Fibroblast of gingiva (primary cell): ENCODE data around the gene CSNK2A1.
"Not testable (repeated sequence)": the region's sequence is repeated elsewhere in the genome, so short reads cannot be mapped to it uniquely, and the experiment has no call there.

Experiments used
- DNase-seq: peaks from one replicate; pipeline ENCODE4 v3.0.0-alpha.2; 2011; ENCODE audit warnings: low read depth

Gene CSNK2A1

DNA sequence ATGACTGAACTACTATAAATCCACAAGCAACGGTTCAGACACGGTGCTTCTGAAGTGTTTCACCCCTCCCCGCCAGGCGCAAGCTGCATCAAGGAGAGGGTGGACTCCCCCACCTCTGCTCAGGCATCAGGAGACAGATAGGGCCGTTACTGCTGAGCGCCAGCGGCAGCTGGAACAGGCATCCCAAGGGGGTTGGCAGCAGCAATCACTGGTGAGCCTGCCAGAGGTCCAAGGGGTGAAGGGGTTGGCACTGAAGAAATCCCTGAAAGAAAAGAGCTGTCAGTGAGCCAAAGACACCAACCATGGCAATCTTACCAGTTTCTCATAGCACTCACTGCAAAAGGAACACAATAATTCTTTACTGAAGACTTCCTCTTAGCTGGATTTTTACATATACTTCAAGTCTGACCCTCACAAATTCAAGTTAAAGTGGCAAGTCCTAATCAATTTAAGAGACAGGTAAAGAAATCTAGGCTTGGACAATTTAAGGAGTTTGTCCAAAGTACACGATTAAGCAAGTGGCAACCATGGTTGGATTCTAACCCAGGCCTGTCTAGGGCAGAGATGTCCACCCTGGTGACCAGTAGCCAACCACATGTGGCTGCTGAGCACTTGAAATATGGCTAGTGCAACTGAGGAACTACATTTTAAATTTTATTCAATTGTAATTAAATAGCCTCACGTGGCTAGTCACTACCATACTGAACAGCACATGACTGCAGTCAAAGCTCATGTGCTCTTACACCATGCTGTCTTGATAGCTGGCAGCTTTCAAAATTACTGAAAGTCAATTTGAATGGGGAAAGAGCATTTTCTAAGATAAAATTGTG, 59.6 kb downstream of the CSNK2A1 start:
- no peak for DNase-seq

DNA sequence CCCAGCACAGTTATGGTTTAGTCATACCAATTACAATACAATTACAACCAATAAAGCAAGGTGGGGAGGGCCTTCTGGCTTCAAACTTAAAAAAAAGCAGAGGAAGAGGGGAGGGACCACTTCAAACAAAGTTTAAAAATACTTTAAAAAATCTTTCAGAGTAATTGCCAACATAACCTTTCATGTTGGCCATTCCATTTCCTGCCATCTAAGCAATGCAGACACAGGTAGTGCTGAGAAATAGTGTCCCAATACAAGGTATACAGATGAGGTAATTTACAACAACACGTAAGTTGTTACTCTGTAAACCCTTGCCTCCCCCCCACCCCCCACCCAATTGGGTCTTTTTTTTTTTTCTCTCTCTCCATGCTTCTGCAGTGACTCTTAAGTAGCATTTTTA, 62.4 kb downstream of the CSNK2A1 start:
- no peak for DNase-seq

DNA sequence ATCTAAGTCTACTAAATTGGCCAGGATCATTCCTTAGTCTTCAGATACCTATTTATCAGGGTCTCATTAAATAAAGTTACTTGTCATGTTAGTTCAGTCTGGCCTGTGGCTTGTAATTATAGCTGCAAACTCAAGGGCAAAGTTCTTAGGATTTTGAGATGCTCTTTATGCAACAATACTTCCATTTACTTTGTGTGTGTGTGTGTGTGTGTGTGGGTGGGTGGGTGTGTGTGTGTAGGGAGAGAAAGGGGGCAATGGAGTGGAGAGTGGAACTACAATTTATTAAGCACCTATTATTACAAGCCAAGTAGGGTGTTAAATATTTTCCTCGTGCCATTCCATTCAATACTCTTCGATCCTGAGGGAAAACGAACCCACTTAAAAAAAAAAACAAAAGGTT, 63.5 kb downstream of the CSNK2A1 start:
- DNase-seq = no peak

DNA sequence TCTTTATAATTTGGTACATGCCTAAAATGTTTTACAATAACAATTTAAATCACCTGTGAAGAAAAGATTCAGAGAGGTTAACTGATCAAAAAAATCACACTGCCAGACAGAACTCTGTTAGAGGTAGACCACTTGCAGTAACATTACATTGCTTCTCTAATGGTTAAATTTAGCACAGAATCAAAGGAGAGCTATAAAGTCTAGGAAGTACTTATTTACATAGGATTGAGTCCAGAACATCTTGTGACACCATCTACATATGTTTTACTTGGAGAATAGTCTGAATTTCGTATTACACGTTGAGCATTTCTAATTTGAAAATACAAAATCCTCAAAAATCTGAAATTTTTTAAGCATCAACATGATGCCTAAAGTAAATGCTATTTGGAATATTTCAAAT, 64.1 kb downstream of the CSNK2A1 start:
- peak; percentile 38 for DNase-seq

DNA sequence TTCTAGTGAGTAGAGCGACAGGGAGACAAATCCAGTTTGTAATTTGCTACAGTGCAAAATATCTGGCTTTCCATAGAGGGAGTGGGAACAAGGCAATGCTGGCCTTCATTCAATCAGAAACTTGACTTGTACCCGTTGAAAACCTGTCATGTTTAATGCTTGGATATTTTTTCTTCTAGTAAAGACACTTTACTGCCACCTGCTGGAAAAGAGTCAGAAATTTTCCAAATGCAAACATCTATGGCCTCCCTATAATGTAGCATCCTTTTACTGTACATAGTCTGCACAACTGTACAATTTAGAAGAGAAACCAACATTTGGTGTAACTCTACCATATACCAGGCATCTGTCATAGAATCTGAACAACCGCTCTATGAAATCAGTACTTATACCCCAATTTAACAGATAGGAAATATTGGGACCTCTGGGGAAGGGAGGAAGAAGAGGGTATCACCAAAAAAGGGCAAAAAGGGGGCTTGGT, 64.6 kb downstream of the CSNK2A1 start:
- peak; percentile 41 for DNase-seq

DNA sequence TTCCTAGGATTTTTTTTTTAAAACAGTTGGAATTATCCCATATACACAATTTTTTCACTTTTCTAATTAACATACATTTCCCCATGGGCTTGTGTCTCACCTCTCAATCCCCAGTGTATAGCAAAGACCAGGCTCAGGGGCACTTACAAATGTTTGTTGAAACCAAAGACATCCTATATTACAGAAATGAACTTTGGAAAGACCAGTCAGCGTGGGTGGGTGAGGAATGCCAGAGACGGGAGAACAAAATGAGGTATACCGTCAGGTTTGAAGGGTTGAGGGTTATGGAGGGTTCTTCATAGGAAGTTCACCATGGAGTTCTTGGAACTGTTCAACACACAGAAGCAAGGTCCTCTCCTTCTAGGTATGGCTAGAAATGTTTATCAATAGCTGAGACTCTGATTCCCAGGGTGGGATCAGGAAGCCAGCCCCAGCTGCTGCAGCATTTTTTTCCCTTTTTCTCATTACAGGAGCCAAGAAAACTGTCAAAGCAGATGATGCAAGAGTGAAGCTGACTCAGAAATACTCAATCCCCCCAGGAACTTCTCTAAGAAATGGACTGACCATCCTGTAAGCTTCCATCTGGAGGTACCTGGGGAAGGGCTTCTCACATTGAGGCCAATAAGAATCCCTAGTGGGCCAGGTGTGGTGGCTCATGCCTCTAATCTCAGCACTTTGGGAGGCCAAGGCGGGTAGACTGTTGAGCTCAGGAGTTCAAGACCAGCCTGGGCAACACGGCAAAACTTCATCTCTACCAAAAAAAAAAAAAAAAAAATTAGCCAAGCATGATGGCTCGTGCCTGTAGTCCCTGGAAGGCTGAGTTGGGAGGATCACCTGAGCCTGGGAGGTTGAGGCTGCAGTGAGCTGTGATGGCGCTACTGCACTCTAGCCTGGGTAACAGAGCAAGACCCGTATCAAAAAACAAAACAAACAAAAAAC, 65.3 kb downstream of the CSNK2A1 start:
- DNase-seq = peak; percentile 40

DNA sequence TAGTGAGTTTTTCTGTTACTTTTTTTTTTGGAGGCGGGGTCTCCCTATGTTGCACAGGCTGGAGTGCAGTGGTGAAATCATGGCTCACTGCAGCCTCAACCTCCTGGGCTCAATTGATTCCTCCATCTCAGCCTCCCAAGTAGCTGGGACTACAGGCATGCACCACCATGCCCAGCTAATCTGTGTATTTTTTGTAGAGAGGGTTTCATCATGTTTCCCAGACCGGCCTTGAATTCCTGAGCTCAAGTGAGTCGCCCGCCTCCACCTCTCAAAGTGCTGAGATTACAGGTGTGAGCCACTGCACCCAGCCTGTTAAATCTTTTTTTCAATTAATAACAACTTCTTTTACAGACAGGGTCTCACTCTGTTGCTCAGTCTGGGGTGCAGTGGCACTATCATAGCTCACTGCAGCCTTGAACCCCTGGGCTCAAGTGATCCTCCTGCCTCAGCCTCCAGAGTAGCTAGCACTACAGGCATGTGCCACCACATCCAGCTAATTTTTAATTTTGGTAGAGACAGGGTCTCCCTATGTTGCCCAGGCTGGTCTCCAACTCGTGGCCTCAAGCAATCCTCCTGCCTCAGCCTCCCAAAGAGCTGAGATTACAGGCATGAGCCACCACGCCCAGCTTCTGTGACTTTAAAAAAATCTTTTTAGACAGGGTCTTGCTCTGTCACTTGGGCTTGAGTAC, 66.9 kb downstream of the CSNK2A1 start:
- not testable (repeated sequence) for DNase-seq

DNA sequence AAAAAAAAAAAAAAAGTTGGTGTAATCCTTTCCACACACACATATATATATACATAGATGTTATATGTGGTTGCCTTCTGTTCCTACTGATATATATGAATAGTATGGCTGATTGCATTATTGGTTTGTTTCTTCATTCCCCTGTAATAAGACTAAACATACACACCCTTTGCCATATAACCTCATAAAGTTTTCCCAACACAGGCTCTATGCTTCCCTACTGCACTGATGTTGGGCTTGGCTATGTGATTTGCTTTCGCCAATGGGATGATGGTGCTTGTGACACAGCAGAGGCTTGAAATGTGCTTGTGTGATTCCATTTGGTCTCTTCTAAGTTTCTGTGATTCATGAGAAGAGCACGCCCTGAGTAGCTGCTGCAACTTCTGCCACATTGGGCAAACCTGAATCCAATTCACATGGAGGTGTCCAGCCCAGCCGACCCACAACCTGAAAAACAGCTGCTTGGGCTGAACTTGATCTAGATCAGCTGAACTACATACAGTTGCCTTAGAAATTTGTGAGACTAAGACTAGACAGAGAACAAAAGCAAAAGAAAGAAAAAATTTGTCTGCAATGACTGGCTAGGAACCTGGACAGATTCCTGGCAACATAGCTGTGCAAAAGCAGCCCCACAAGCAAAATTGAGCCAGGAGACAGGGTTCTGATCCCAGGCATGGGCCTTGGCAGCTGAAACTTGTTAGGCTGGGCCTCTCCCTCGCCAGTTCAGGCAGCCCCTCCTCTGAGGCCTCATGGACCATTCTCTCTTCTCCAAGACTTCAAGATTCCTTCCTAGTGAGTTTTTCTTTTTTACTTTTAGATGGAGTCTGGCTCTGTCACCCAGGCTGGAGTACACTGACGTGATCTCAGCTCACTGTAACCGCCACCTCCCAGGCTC, 67.9 kb downstream of the CSNK2A1 start:
- peak; percentile 12 for DNase-seq

DNA sequence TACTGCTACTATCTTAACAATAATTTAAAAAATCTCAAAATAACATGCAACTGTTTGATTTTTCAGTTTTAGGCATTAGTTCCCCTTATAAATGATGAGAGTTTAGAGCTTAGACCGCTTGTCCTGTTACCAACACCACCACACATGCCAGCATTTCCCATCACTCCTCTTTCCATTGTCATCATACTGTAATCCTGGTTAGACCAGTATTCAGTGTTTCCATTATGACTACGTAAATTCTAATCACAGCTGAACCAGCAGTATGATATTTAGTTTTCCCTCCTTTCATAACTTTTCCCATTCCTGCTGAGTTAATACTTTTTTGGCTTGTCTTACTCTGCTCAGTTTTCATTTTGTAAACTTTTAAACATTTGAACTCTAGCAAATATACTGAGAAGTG, 69.0 kb downstream of the CSNK2A1 start:
- peak; percentile 53 for DNase-seq

DNA sequence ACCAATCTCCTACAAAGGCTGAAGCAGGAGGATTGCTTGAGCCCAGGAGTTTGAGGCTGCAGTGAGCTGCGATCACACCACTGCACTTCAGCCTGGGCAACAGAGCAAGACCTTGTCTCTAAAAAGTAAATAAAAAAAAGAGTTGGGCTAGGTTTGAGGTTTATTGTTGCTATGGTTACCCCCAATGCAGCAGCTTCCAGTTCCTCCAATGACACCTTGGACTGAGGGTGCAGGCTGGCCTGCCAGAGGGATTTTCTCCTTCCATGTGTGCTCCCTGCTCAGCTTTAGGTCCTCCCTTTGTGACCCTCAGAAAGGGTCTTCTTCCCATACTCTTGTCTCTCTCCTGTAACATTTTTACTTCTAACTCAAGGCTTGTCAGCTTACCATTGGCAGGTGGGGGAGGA, 70.7 kb downstream of the CSNK2A1 start:
- DNase-seq = no peak

DNA sequence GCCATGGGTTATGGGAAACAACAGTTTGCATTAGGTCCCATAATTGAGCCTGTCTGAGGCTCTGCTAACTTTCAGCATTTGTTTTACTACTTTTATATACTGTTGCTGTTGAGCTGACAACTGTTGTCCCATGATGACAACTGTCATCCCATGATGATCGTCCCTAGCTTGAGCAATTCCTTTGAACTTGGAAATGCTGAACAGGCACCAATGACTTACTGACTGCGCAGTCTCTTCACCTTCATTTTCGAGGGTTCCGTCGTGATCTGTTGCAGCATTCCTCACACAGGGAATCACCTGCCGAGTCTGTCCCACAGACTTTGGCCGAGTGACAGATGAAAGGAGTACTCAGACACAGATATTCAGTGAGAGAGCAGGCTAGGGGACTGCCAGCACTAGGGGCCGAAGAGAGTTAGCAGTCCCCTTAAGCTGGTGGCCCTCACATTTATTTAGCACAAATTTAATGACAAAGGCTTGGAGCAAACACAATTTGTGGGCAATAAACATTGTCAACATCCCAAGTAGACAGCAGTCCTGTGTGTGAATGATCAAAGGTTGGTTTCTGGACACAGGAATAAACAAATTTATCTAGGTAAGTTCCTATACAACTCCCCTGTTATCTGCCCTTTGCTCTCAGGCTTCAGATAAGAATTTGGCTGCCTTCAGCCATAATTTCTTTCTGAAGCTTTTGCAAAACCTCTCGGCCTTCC, 71.3 kb downstream of the CSNK2A1 start:
- no peak for DNase-seq

DNA sequence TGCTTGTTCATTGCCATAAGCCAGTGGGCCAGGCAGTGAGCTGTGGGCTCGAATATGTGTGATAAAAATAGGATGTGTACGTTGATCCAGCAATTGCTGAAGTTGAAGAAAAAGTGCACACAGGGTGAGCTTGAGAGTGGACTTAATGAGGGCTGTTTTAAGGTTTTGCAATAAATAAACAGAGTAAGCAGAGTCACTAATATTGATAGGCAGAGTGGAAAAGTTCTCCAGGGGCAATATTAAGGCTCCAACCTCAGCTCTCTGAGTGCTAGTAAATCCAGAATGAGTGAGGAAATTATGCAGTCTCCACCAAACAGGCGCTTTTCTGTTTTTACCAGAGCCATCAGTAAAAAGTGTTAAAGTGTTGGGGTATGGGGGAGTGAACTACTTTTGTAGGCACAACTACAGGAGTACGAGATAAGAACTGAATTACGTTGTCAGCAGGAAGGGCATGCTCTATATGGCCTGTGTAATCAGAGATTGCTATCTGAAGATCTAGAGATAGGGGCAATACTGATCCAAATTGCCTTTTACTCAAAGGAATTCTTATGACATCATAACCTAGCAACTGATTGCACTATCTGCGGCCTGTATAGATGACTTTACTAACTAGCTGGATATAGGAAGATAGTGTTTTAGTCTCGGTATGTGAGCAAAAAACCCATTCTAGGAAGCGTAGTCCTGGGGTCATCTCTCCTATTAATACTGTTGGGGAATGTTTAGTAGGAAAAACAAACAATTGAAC, 73.7 kb downstream of the CSNK2A1 start:
- DNase-seq = no peak

DNA sequence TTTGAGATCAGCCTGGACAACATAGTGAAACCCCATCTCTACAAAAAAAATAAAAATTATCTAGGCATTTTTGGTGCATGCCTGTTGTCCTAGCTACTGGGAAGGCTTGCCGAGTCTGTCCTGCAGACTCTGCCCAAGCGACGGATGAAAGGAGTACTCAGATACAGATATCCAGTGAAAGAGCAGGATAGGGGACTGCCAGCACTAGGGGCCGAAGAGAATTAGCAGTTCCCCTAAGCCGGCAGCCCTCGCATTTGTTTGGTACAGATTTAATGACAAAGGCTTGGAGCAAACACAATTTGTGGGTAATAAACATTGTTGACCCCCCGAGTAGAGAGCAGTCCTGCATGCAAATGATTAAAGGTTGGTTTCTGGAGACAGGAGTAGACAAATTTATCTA, 75.8 kb downstream of the CSNK2A1 start:
- no peak for DNase-seq

DNA sequence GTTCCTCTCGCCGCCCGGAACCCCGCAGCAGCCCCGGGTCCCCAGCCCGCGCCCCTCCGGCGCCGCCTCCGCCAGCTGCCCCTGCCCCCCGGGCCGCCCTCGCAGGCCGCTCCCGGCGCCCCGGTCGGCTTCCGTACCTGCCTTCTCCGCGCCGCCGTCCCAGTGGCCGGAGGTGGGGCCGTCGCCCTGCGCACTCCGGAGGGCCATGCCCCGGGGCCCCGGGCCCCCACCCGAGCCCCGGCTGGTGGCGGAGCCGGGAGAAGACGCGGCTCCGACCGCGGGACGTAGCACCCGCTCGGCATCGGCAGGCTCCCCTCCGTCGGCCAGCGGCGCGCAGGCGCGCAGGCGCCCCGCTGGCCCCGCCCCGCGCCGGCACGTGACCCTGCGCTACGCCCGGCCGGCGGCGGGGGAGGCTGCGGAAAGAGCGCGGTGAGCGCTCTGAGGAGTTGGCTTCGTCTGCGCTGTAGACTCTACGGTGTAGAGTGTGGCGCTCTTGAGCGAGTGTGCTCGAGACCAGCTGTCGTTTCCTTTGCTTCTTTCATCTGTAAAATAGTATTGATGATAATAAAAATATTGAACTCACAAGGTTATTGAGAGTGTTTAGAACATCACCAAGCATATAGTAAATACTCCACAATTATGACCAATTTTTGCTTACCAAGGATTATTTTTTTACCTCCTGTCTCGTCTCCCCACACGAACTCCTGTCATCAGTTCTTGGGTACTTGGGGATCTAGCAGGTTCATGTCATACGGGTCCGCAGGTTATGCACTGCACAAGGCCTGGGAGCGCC, 81.2 kb downstream of the CSNK2A1 start, which contains the start of gene TBC1D20:
TSS of gene TBC1D20 (minus strand) at position 335 of the 793 bp plus-strand sequence. CDS start at position 207, 128 bp downstream.
- peak; percentile 79 for DNase-seq

DNA sequence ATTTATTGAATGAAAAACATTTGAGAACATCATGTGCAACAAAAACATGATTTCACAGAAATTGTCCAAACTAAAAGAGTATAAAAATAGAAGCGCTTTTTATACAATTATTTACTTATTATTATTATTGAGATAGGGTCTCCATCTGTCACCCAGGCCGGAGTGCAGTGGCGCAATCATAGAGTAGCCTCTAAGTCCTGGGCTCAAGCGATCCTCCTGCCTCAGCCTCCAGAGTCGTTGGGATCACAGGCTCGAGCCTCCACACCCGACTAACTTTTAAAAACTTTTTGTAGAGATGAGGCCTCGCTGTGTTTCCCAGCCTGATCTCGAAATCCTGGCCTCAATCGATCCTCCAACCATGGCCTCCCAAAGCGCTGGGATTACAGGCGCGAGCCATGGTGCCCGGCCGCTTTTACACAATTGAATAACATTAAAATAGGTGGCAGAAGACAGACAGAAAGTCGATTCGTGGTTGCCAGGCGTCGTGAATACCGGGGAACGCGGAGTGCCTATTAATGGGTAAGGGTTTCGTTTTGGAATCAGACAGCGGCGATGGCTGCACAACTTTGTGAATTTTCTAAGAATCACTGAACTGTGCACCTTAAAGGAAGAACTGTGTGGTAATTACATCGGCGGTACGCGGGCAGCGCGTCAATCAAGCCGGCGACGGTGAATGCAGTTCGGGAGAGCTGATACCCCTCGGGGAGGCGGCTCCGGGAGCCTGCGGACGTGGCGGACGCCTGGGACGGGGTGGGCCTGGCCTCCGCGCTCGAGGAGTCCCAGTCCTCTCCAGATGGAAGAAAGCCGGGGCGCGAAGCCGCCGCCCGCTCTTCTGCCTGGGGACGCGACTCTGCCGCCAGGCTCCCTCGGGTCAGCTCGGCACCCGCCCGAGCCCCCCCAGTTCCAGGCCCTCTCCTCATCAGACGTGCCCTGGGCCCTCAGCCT, 82.1 kb downstream of the CSNK2A1 start:
- DNase-seq = peak; percentile 36

DNA sequence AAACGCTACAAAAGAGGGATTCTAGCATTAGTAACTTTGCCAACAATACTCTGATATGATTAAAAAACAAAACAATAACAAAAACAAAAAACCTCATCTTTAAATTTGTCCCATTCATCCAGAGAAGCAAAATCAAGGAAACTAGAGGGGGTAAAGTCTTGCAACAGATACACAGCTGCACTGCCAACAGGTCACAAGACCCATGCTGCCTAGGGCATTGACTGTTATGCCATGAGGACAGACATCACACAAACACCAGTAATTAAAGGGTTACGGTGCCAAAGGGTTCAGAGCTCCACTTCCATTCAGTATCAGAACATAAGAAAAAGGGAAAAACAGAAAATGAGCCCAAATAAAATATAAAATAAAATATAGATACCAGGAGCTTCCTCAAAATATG, 82.9 kb downstream of the CSNK2A1 start:
- DNase-seq = peak; percentile 69

DNA sequence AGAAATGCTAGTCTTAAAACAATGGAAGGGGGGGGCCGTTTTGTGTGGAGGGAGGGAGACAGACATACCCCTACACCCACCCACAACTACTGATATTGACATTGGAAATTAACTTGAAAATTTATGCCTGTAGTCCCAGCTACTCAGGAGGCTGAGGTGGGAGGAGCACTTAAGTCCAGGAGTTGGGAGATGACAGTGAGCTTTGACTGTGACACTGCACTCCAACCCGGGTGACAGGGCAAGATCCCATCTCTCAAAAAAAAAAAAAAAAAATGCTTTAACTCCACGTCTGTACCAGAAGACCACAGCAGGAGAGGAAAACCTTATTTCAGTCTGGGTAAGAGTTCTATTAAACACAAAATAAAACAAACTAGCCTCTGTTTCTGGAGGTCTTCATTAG, 83.4 kb downstream of the CSNK2A1 start:
- no peak for DNase-seq

DNA sequence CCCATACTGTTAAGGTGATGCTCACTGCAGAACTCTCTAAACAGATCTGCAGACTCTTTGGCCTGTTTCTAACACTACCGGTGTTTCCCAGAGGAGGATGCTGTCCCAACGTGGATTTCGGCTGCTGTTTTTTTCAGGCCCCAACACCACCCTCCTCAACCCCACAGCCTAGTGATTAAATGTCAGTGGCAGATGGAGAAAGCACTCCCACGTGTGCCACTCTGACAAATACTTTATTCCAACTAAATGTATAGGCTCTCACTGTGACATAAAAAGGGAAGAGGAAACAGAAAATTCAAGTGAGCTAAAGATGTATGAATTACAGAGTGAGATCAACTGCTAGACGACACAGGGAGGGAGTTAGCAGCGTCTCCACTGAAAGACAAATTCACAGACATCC, 84.8 kb downstream of the CSNK2A1 start:
- no peak for DNase-seq
